Parathyroid adenoma (tissue), 2 donors: Measurements from ENCODE around the gene KDM7A.
"Not testable (repeated sequence)": the region's sequence is repeated elsewhere in the genome, so short reads cannot be mapped to it uniquely, and the experiment has no call there.

Experiments used
- H2AFZ ChIP-seq: fragments of 300-600 bp; sonication (generic); one replicate; pipeline ENCODE4 v1.7.0; 2017; ENCODE audit warnings: antibody characterized with exemption, mild to moderate bottlenecking
- H3K27ac ChIP-seq: fragments of 300-600 bp; sonication (generic); one replicate; pipeline ENCODE4 v1.7.0; 2017
- H3K27me3 ChIP-seq: fragments of 300-600 bp; sonication (generic); one replicate; pipeline ENCODE4 v1.7.0; 2017; ENCODE audit warnings: low read length; ENCODE audit not compliant: control insufficient read depth, insufficient read depth
- H3K36me3 ChIP-seq: fragments of 300-600 bp; sonication (generic); one replicate; pipeline ENCODE4 v1.7.0; 2017; ENCODE audit warnings: low read length; ENCODE audit not compliant: control insufficient read depth, insufficient read depth
- H3K4me1 ChIP-seq: fragments of 300-600 bp; sonication (generic); one replicate; pipeline ENCODE4 v1.7.0; 2017; ENCODE audit warnings: control low read depth
- H3K4me2 ChIP-seq: fragments of 300-600 bp; sonication (generic); one replicate; pipeline ENCODE4 v1.7.0; 2017; ENCODE audit warnings: low read length
- H3K4me3 ChIP-seq: fragments of 300-600 bp; sonication (generic); one replicate; pipeline ENCODE4 v1.7.0; 2017; ENCODE audit warnings: low read depth, low read length
- H3K79me2 ChIP-seq: fragments of 300-600 bp; sonication (generic); one replicate; pipeline ENCODE4 v1.7.0; 2017; ENCODE audit warnings: control low read depth
- H3K9ac ChIP-seq: fragments of 300-600 bp; sonication (generic); one replicate; pipeline ENCODE4 v1.7.0; 2017; ENCODE audit warnings: mild to moderate bottlenecking
- H3K9me3 ChIP-seq: fragments of 300-600 bp; sonication (generic); one replicate; pipeline ENCODE4 v1.7.0; 2017; ENCODE audit warnings: low read length; ENCODE audit not compliant: control insufficient read depth
- CTCF ChIP-seq: fragments of 300-600 bp; sonication (generic); IDR thresholded peaks from one replicate; pipeline ENCODE4 v1.7.0; 2017; ENCODE audit warnings: antibody characterized with exemption, mild to moderate bottlenecking
- donor health status: primary hyperparathyroidism.

KDM7A gene

GRCh38 chr7:140127360-140128127, 49.2 kb downstream of the KDM7A start:
- no peak overlapping the region for H3K9ac ChIP-seq
- H3K9me3 ChIP-seq = no peaks in the 10 kb centered on the region
- no peaks in the 10 kb centered on the region for H3K36me3 ChIP-seq
- TF ChIP-seq CTCF = no peak
- no peaks in the 10 kb centered on the region for H3K79me2 ChIP-seq
- H3K27me3 ChIP-seq = no peaks in the 10 kb centered on the region
- no peaks in the 10 kb centered on the region for H3K4me1 ChIP-seq
- no peak overlapping the region for H3K4me3 ChIP-seq
- no peak overlapping the region for H3K4me2 ChIP-seq
- H3K27ac ChIP-seq = no peak overlapping the region
- no peak overlapping the region for H2AFZ ChIP-seq

DNA sequence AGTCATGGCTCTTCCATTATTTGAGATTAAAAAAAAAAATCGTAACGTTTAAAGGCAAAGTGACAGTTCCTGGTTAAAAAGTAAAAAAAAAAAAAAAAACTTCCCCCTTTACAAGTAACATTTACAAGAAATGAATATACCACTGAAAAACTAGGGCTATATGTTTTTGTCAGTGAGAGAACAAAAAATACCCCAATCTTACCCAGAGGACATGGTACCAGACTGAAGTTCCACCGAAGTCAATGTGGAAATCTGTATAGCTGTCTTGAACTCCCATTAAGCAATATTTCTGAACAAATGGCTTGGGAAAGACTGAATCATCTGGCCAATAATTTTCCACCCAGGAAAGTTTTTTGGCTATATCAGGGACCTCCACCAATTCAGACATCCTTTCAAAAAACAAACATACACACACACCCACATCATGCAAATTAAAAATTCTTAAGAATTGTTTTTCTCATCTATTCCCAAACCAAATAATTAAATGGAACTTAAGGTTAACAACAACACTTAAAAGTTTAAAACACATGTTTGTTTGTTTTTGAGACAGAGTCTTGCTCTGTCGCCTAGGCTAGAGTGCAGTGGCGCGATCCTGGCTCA, 50.2 kb downstream of the KDM7A start:
- Histone ChIP-seq H3K36me3 (no peaks in the 10 kb centered on the region), H3K27me3 (no peaks in the 10 kb centered on the region), H3K4me3 (no peak overlapping the region), H2AFZ (no peak overlapping the region), H3K9ac (no peak overlapping the region), H3K79me2 (no peaks in the 10 kb centered on the region), H3K4me1 (no peaks in the 10 kb centered on the region), H3K4me2 (no peak overlapping the region), H3K9me3 (no peaks in the 10 kb centered on the region), H3K27ac (no peak overlapping the region)
- no peak for TF ChIP-seq CTCF

DNA sequence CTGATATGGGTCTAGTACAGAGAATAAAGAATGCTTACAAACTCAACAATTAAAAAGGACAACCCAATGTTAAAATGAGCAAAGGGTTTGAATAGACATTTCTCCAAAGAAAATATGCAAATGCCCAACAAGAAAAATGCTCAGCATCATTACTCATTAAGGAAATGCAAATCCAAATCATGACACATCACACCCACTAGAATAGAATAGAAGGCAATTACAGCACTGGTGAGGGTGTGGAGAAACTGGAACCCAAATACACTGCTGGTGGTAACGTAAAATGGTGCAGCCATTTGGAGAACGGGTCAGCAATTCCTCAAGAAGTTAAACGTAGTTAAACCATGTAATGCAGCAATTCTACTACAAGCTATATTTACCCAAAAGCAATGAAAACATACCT, 53.8 kb downstream of the KDM7A start:
- H3K9me3 ChIP-seq = no peaks in the 10 kb centered on the region
- no peak overlapping the region for H3K4me3 ChIP-seq
- no peaks in the 10 kb centered on the region for H3K79me2 ChIP-seq
- no peak for TF ChIP-seq CTCF
- H3K4me2 ChIP-seq = no peak overlapping the region
- H3K4me1 ChIP-seq = no peaks in the 10 kb centered on the region
- H3K9ac ChIP-seq = no peak overlapping the region
- no peaks in the 10 kb centered on the region for H3K27me3 ChIP-seq
- no peak overlapping the region for H2AFZ ChIP-seq
- H3K36me3 ChIP-seq = no peaks in the 10 kb centered on the region
- no peak overlapping the region for H3K27ac ChIP-seq

DNA sequence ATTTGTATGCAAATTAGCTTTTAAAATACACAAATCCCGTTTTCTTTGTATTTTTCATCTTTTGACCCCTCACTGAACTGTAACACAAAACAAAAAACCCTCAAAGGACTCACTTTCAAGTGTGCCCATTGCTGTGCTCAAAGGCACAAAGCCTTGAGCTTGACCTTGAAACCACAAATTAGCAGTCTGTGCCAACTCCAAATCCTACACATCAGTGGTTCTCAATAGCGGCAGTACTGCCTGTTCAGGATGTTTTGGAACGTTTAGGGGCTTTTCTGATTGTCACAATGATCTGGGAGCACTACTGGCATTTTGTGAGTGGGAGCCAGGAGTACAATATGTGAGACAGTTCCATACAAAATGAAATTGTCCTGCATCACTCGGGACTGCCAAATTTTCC, 55.5 kb downstream of the KDM7A start:
- Histone ChIP-seq H3K4me1 (no peaks in the 10 kb centered on the region), H3K79me2 (no peaks in the 10 kb centered on the region), H3K27ac (no peak overlapping the region), H3K27me3 (no peaks in the 10 kb centered on the region), H3K9me3 (no peaks in the 10 kb centered on the region), H3K4me2 (no peak overlapping the region), H2AFZ (no peak overlapping the region), H3K9ac (no peak overlapping the region), H3K36me3 (no peaks in the 10 kb centered on the region), H3K4me3 (no peak overlapping the region)
- no peak for TF ChIP-seq CTCF

GRCh38 chr7:140114817-140115216, 62.0 kb downstream of the KDM7A start:
- H3K4me1 ChIP-seq, H3K9me3 ChIP-seq, H2AFZ ChIP-seq, H3K27ac ChIP-seq, H3K4me3 ChIP-seq, H3K27me3 ChIP-seq, H3K79me2 ChIP-seq, H3K4me2 ChIP-seq, H3K36me3 ChIP-seq, H3K9ac ChIP-seq: not testable (repeated sequence)

DNA sequence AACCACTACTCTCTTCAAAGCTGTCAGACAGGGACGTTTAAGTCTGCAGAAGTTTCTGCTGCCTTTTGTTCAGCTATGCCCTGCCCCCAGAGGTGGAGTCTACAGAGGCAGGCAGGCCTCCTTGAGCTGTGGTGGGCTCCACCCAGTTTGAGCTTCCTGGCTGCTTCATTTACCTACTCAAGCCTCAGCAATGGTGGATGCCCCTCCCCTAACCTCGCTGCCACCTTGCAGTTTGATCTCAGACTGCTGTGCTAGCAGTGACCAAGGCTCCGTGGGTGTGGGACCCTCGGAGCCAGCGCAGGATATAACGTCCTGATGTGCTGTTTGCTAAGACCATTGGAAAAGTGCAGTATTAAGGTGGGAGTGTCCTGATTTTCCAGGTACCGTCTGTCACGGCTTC, 68.0 kb downstream of the KDM7A start:
- H3K27me3 ChIP-seq, H3K9me3 ChIP-seq, H3K27ac ChIP-seq, H3K9ac ChIP-seq, H3K79me2 ChIP-seq, H3K4me2 ChIP-seq, H3K4me3 ChIP-seq, H3K36me3 ChIP-seq, H3K4me1 ChIP-seq, H2AFZ ChIP-seq: not testable (repeated sequence)
